Neural crest cell (in vitro differentiated cells): ENCODE measurements around the gene ARHGAP12. TPM values are rescaled to one million over a fixed set of nuclear protein-coding genes. Genes with fewer than 3 reads are reported as not detected.
A peak's percentile ranks its signal among the peaks of the same experiment; 100 is the strongest.

Experiments used
- DNase-seq: peaks from one replicate; pipeline ENCODE4 v3.0.0; 2021; ENCODE audit warnings: low read depth, mixed read lengths, low spot score
- H3K27ac Mint-ChIP-seq: one replicate; pipeline ENCODE4 v1.8.0; 2021; ENCODE audit warnings: mild to moderate bottlenecking, mixed read lengths; ENCODE audit not compliant: unreplicated experiment
- H3K27me3 Mint-ChIP-seq: 2 replicates; pipeline ENCODE4 v1.8.0; 2021; ENCODE audit warnings: low read depth, mild to moderate bottlenecking, mixed read lengths
- H3K36me3 Mint-ChIP-seq: 2 replicates; pipeline ENCODE4 v1.8.0; 2021; ENCODE audit warnings: low read depth, mild to moderate bottlenecking, mixed read lengths
- H3K4me1 Mint-ChIP-seq: 2 replicates; pipeline ENCODE4 v1.8.0; 2021; ENCODE audit warnings: mixed read lengths
- H3K4me3 Mint-ChIP-seq: one replicate; pipeline ENCODE4 v1.8.0; 2021; ENCODE audit warnings: mild to moderate bottlenecking, mixed read lengths
- H3K9me3 Mint-ChIP-seq: 2 replicates; pipeline ENCODE4 v1.8.0; 2021; ENCODE audit warnings: mixed read lengths
- CTCF ChIP-seq: fragments of 200-600 bp; sonication (generic); conservative IDR thresholded peaks from 2 replicates; pipeline ENCODE4 v1.5.0; 2021; ENCODE audit warnings: antibody characterized with exemption, mild to moderate bottlenecking
- total RNA-seq: library from RNA; stranded (reverse); gene quantifications from 2 replicates; pipeline ENCODE4 v1.2.1, GENCODE V29; 2021

Gene ARHGAP12
- total RNA-seq, 1 donor from 2014 or later, result 33.0 TPM

- peak; percentile 33 for DNase-seq
- Mint-ChIP-seq H3K27me3 (no peaks in the 10 kb centered on the region), H3K36me3 (peaks cover 4% of the 10 kb centered on the region), H3K27ac (peak overlapping the region; percentile 78), H3K9me3 (no peaks in the 10 kb centered on the region), H3K4me1 (peaks cover 35% of the 10 kb centered on the region), H3K4me3 (peak overlapping the region; percentile 92)
- peak; percentile 47 for TF ChIP-seq CTCF
These were observed 615 bp downstream of the ARHGAP12 start for GRCh38 chr10:31927884-31928548.

- peak overlapping the region; percentile 92 for H3K4me3 Mint-ChIP-seq
- peaks cover 4% of the 10 kb centered on the region for H3K36me3 Mint-ChIP-seq
- no peak for DNase-seq
- peak overlapping the region; percentile 78 for H3K27ac Mint-ChIP-seq
- no peak for TF ChIP-seq CTCF
- H3K27me3 Mint-ChIP-seq, result no peaks in the 10 kb centered on the region
- H3K9me3 Mint-ChIP-seq, result no peaks in the 10 kb centered on the region
- H3K4me1 Mint-ChIP-seq, result peaks cover 35% of the 10 kb centered on the region
These were observed 1.1 kb downstream of the ARHGAP12 start for GRCh38 chr10:31927565-31927883.

GRCh38 chr10:31926765-31927564 is 1.7 kb downstream of the ARHGAP12 start:
- no peak for TF ChIP-seq CTCF
- peaks cover 35% of the 10 kb centered on the region for H3K4me1 Mint-ChIP-seq
- peaks cover 4% of the 10 kb centered on the region for H3K36me3 Mint-ChIP-seq
- H3K27ac Mint-ChIP-seq, result no peak overlapping the region
- DNase-seq, result no peak
- peak overlapping the region; percentile 92 for H3K4me3 Mint-ChIP-seq
- H3K27me3 Mint-ChIP-seq, result no peaks in the 10 kb centered on the region
- no peaks in the 10 kb centered on the region for H3K9me3 Mint-ChIP-seq

DNA sequence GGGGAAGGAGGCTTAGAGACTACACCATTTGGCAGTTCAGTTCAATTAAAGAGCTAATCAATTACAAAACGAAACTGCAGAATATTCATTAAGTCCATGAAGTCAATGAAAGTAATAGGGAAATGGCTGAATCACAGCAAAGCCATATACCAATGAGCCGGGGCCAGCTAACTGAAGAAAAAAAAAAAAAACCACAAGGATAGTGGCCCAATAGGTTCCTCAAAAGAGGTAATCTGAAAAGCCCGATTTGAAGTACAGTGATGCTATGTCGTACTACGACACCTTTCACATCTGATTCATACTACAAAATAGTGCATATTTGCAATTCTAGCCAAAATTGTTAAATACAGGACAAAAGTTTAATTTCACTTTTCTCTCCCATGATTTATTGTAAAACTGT is 2.5 kb downstream of the ARHGAP12 start:
- DNase-seq, result no peak
- Mint-ChIP-seq H3K4me1 (peaks cover 38% of the 10 kb centered on the region), H3K9me3 (no peaks in the 10 kb centered on the region), H3K27ac (no peak overlapping the region), H3K27me3 (no peaks in the 10 kb centered on the region), H3K4me3 (peak overlapping the region; percentile 36), H3K36me3 (peaks cover 4% of the 10 kb centered on the region)
- no peak for TF ChIP-seq CTCF

GRCh38 chr10:31924833-31925232 is 3.8 kb downstream of the ARHGAP12 start:
- Mint-ChIP-seq H3K27me3 (no peaks in the 10 kb centered on the region), H3K4me1 (peaks cover 33% of the 10 kb centered on the region), H3K36me3 (peaks cover 4% of the 10 kb centered on the region), H3K27ac (no peak overlapping the region), H3K4me3 (no peak overlapping the region), H3K9me3 (no peaks in the 10 kb centered on the region)
- no peak for TF ChIP-seq CTCF
- no peak for DNase-seq
